ENCODE results near the gene CAMTA1.
A peak's percentile ranks its signal among the peaks of the same experiment; 100 is the strongest.

CAMTA1 gene

GRCh38 chr1:6750490-6750889, 34.8 kb upstream of the CAMTA1 start:
- no peak overlapping the region for H3K4me3 ChIP-seq (ENCODE audit: control insufficient read depth, low read depth, low read length)
- TF ChIP-seq CTCF (conservative IDR thresholded peaks at IDR 0.05; ENCODE audit: control insufficient read depth, insufficient read depth, low read depth, low read length): no peak
- DNase-seq (ENCODE audit: low read depth): no peak

GRCh38 chr1:6753320-6754140, 31.7 kb upstream of the CAMTA1 start:
- no peak for TF ChIP-seq CTCF (conservative IDR thresholded peaks at IDR 0.05; ENCODE audit: control insufficient read depth, insufficient read depth, low read depth, low read length)
- H3K4me3 ChIP-seq (ENCODE audit: control insufficient read depth, low read depth, low read length): no peak overlapping the region
- peak; percentile 35 for DNase-seq (ENCODE audit: low read depth)

GRCh38 chr1:6756457-6756856, 28.8 kb upstream of the CAMTA1 start:
- no peak for TF ChIP-seq CTCF (conservative IDR thresholded peaks at IDR 0.05; ENCODE audit: control insufficient read depth, insufficient read depth, low read depth, low read length)
- no peak overlapping the region for H3K4me3 ChIP-seq (ENCODE audit: control insufficient read depth, low read depth, low read length)

GRCh38 chr1:6757719-6758435, 27.4 kb upstream of the CAMTA1 start:
- no peak for TF ChIP-seq CTCF (conservative IDR thresholded peaks at IDR 0.05; ENCODE audit: control insufficient read depth, insufficient read depth, low read depth, low read length)
- DNase-seq (ENCODE audit: low read depth): peak; percentile 33
- no peak overlapping the region for H3K4me3 ChIP-seq (ENCODE audit: control insufficient read depth, low read depth, low read length)

More at GRCh38 chr1:6756457-6756856, 28.8 kb upstream of the CAMTA1 start:
- DNase-seq (ENCODE audit: low read depth): no peak

GRCh38 chr1:6761196-6761737, 24.0 kb upstream of the CAMTA1 start:
- no peak overlapping the region for H3K4me3 ChIP-seq (ENCODE audit: control insufficient read depth, low read depth, low read length)

GRCh38 chr1:6762060-6762459, 23.2 kb upstream of the CAMTA1 start:
- no peak for TF ChIP-seq CTCF (conservative IDR thresholded peaks at IDR 0.05; ENCODE audit: control insufficient read depth, insufficient read depth, low read depth, low read length)
- no peak overlapping the region for H3K4me3 ChIP-seq (ENCODE audit: control insufficient read depth, low read depth, low read length)
- no peak for DNase-seq (ENCODE audit: low read depth)

More at GRCh38 chr1:6761196-6761737, 24.0 kb upstream of the CAMTA1 start:
- no peak for TF ChIP-seq CTCF (conservative IDR thresholded peaks at IDR 0.05; ENCODE audit: control insufficient read depth, insufficient read depth, low read depth, low read length)
- DNase-seq (ENCODE audit: low read depth): no peak

Data from fibroblast of mammary gland (primary cell).